ENCODE data around the gene RPL19. TPM values are rescaled to one million over a fixed set of nuclear protein-coding genes. Genes with fewer than 3 reads are reported as not detected.

The RPL19 gene
- total RNA-seq, 2 experiments from 2014 or later: 3,132 to 4,395 TPM

GRCh38 chr17:39204245-39204644 is 4.2 kb downstream of the RPL19 start:
- POLR2A ChIA-PET: no interaction called here

DNA sequence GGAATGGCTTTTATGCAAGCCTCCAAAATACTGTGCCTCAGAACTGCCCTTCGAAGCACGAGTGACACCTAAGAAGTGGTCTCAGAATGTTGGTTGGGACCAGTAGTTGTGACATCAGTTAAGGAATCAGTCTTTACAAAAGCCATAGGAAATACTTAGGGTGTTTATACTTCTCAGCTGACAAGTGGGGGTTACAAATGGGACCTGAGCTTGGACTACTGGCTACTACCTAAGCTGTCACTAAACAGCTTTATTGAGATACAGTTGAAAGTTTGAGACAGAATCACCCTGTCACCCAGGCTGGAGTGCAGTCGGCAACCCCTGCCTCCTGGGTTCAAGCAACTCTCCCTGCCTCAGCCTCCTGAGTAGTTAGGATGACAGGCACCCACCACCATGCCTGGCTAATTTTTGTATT is 5.0 kb downstream of the RPL19 start:
- TF ChIP-seq EZH2phosphoT487 (IDR thresholded peaks at IDR 0.05; ENCODE audit: borderline replicate concordance, low read depth, low read length): no peak
- TF ChIP-seq CTCF (conservative IDR thresholded peaks at IDR 0.05; ENCODE audit: low read length): no peak
- Histone ChIP-seq H3K79me2 (ENCODE audit: insufficient read depth, low read depth, low read length) (peaks cover 29% of the 10 kb centered on the region), H3K4me2 (ENCODE audit: low read length) (no peak overlapping the region), H2AFZ (ENCODE audit: low read length) (no peak overlapping the region), H3K9me3 (ENCODE audit: low read length) (no peaks in the 10 kb centered on the region), H3K27ac (ENCODE audit: low read depth, low read length, poor library complexity, severe bottlenecking) (peak overlapping the region; percentile 32), H3K9me2 (ENCODE audit: insufficient read depth, low read length) (no peaks in the 10 kb centered on the region), H3K36me3 (ENCODE audit: insufficient read depth, low read length) (peaks cover 56% of the 10 kb centered on the region), H4K20me1 (ENCODE audit: insufficient read depth, low read length) (peaks cover 24% of the 10 kb centered on the region), H3K4me3 (ENCODE audit: low read depth, low read length, poor library complexity, severe bottlenecking) (no peak overlapping the region), H3K4me1 (ENCODE audit: insufficient read depth, low read length, poor library complexity, severe bottlenecking) (peaks cover 68% of the 10 kb centered on the region)
- BruUV-seq (replicated peaks): no TSS peak
- ChIA-PET CTCF (ENCODE audit: unreplicated experiment) (interaction anchor here (0.7 to 5.3 kb wide), 2 partner anchors 33 to 52 kb away, joined by 3 to 45 read pairs; no protein-coding TSS in a partner anchor), POLR2A (interaction anchor here (0.7 kb wide), 1 partner anchor 221 kb away, joined by 5 read pairs; no protein-coding TSS in a partner anchor)
- DNase-seq (ENCODE audit: low spot score): no peak
- intact Hi-C loops (cut with micrococcal nuclease; ENCODE audit: unreplicated experiment): loop anchor here (5.0 kb wide), 1 partner anchor 342 kb away; no protein-coding TSS in a partner anchor

More at GRCh38 chr17:39204245-39204644, 4.2 kb downstream of the RPL19 start:
- TF ChIP-seq CTCF (conservative IDR thresholded peaks at IDR 0.05; ENCODE audit: low read length) (no peak), EZH2phosphoT487 (IDR thresholded peaks at IDR 0.05; ENCODE audit: borderline replicate concordance, low read depth, low read length) (no peak)
- H3K36me3 ChIP-seq (ENCODE audit: insufficient read depth, low read length): peaks cover 56% of the 10 kb centered on the region
- 0 out of 2 replicates have a peak overlapping the region, but pooled peaks have one; percentile 22 for H3K4me2 ChIP-seq (ENCODE audit: low read length)
- peak overlapping the region; percentile 32 for H3K27ac ChIP-seq (ENCODE audit: low read depth, low read length, poor library complexity, severe bottlenecking)
- H3K4me3 ChIP-seq (ENCODE audit: low read depth, low read length, poor library complexity, severe bottlenecking): no peak overlapping the region
- no peak for DNase-seq (ENCODE audit: low spot score)
- H3K9me3 ChIP-seq (ENCODE audit: low read length): no peaks in the 10 kb centered on the region
- CTCF ChIA-PET (ENCODE audit: unreplicated experiment): interaction anchor here (0.8 kb wide), 1 partner anchor 40 kb away, joined by 3 read pairs; no protein-coding TSS in a partner anchor
- TSS peak; percentile 18 for BruUV-seq (replicated peaks)
- H2AFZ ChIP-seq (ENCODE audit: low read length): no peak overlapping the region
- H4K20me1 ChIP-seq (ENCODE audit: insufficient read depth, low read length): peaks cover 24% of the 10 kb centered on the region
- intact Hi-C loops (cut with micrococcal nuclease; ENCODE audit: unreplicated experiment): no loop called here
- H3K9me2 ChIP-seq (ENCODE audit: insufficient read depth, low read length): no peaks in the 10 kb centered on the region
- peaks cover 31% of the 10 kb centered on the region for H3K79me2 ChIP-seq (ENCODE audit: insufficient read depth, low read depth, low read length)
- H3K4me1 ChIP-seq (ENCODE audit: insufficient read depth, low read length, poor library complexity, severe bottlenecking): peaks cover 63% of the 10 kb centered on the region

DNA sequence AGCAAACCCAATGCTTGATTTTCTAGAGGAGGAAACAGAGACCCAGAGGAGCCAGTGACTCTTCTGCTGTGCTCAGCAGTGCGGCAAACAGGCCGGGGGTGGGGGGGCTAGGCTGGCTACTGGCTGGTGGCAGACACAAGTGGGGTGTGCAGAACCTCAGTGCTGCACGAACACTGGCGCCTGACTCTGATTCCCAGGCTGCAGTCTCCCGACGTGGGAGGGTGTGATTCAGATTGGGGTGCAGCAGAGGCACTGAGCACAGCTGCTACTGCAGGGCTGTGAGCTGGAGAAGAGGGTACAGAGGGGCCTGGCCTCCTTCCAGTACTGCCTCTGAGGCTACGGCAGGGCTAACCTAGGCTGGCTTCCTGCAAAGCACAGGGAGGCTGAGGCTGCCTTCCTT is 8.1 kb downstream of the RPL19 start:
- peaks cover 64% of the 10 kb centered on the region for H3K4me1 ChIP-seq (ENCODE audit: insufficient read depth, low read length, poor library complexity, severe bottlenecking)

More for the DNA sequence above, 8.1 kb downstream of the RPL19 start:
- Histone ChIP-seq H3K9me2 (ENCODE audit: insufficient read depth, low read length) (no peaks in the 10 kb centered on the region), H2AFZ (ENCODE audit: low read length) (peak overlapping the region; percentile 72; the same call in 1 of the 2 replicates), H3K4me2 (ENCODE audit: low read length) (peak overlapping the region; percentile 82), H3K79me2 (ENCODE audit: insufficient read depth, low read depth, low read length) (no peaks in the 10 kb centered on the region), H3K9me3 (ENCODE audit: low read length) (no peaks in the 10 kb centered on the region), H3K36me3 (ENCODE audit: insufficient read depth, low read length) (peaks cover 26% of the 10 kb centered on the region), H3K27ac (ENCODE audit: low read depth, low read length, poor library complexity, severe bottlenecking) (peak overlapping the region; percentile 93), H4K20me1 (ENCODE audit: insufficient read depth, low read length) (0 out of 2 replicates have a peak, but pooled peaks cover 4% of the 10 kb centered on the region), H3K4me3 (ENCODE audit: low read depth, low read length, poor library complexity, severe bottlenecking) (peak overlapping the region; percentile 51)
- POLR2A ChIA-PET: interaction anchor here (0.6 to 4.2 kb wide), 4 partner anchors 23 to 225 kb away, joined by 3 to 23 read pairs (median 18); no protein-coding TSS in a partner anchor
- BruUV-seq (replicated peaks): no TSS peak
- peak; percentile 78 for DNase-seq (ENCODE audit: low spot score)
- intact Hi-C loops (cut with micrococcal nuclease; ENCODE audit: unreplicated experiment): loop anchor here (5.0 kb wide), 1 partner anchor 339 kb away; no protein-coding TSS in a partner anchor
- no peak for TF ChIP-seq CTCF (conservative IDR thresholded peaks at IDR 0.05; ENCODE audit: low read length)
- TF ChIP-seq EZH2phosphoT487 (IDR thresholded peaks at IDR 0.05; ENCODE audit: borderline replicate concordance, low read depth, low read length): no peak
- CTCF ChIA-PET (ENCODE audit: unreplicated experiment): interaction anchor here (0.9 to 5.3 kb wide), 5 partner anchors 23 to 44 kb away, joined by 3 to 45 read pairs (median 23); no protein-coding TSS in a partner anchor
